GM10266 (cell line): ENCODE data around the gene RAD51B.

Source experiments
- DNase-seq: peaks from one replicate; pipeline ENCODE4 v3.0.0; 2012; ENCODE audit errors: extremely low spot score
- TF ChIP-seq, protein P1 (sequence below): IDR thresholded peaks from 2 replicates; pipeline ENCODE4 v1.5.1; 2012; ENCODE audit warnings: mild to moderate bottlenecking, low read depth; ENCODE audit not compliant: control insufficient read depth, insufficient read depth; ENCODE audit errors: missing control alignments

The RAD51B gene

DNA sequence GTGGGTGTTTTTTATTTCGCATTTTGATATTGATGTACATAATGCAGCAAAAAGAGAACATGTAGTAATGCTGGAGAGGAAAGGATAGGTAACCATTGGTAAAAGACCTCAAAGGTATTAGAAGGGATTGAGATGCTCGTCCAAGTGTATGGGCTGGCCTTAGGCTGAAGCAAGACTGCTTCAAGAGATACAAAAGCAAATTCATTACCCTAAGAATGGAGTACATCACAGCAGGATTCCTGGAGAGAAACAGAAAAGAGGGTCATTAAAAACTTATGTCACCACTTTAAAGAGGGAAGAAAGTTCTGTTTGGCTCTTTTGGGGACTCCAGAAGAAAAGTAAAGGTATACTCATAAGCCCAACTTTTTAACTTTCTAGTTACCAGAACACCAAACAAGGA is 552.8 kb downstream of the RAD51B start:
- TF ChIP-seq, protein P1, sequence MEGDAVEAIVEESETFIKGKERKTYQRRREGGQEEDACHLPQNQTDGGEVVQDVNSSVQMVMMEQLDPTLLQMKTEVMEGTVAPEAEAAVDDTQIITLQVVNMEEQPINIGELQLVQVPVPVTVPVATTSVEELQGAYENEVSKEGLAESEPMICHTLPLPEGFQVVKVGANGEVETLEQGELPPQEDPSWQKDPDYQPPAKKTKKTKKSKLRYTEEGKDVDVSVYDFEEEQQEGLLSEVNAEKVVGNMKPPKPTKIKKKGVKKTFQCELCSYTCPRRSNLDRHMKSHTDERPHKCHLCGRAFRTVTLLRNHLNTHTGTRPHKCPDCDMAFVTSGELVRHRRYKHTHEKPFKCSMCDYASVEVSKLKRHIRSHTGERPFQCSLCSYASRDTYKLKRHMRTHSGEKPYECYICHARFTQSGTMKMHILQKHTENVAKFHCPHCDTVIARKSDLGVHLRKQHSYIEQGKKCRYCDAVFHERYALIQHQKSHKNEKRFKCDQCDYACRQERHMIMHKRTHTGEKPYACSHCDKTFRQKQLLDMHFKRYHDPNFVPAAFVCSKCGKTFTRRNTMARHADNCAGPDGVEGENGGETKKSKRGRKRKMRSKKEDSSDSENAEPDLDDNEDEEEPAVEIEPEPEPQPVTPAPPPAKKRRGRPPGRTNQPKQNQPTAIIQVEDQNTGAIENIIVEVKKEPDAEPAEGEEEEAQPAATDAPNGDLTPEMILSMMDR = no peak
- no peak for DNase-seq

DNA sequence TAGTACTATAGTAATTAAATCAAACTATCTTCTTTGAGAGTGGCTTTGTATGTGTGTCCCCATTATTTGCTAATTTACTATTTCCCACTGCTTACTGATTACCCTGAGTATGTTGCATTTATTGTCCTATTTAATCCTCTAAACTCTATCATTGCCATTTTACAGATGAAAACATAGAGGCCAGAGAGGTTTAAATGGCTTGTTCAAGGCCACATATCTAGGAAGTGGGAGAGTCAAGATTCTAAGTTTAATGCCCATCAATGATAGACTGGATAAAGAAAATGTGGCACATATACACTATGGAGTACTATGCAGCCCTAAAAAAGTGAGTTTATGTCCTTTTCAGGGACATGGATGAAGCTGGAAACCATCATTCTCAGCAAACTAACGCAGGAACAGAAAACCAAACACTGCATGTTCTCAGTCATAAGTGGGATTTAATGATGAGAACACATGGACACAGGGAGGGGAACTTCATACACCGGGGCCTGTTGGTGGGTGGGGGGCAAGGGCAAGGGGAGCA is 553.6 kb downstream of the RAD51B start:
- DNase-seq = no peak
- TF ChIP-seq, protein P1 = no peak

DNA sequence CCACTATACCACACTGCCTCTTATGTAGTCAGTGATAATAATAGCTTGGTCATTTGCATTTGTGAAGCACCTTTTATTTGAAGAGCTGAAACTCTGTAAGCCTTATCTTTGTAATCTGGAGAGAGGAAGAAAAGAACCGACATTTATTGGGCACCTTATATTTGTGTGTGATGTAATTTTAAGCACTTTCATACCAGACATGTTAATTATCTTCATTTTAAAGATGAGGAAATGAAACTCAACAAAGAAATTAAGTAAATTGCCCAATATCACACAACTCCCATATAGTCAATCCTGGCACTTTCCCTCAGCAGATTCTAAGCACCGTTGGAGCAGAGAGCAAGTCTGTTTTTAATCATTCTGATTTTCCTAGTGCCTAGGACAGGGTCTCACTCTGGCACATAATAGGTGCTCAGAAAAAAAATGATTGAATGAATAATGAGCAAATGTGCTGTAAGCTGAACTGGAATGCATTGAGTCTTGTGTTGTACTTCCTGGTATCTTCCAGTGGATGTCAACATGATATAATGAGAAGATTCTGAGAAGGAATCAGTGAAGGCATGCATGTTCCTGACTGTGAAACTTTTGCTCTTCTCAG is 554.4 kb downstream of the RAD51B start:
- DNase-seq = peak; percentile 44
- TF ChIP-seq, protein P1 = no peak

DNA sequence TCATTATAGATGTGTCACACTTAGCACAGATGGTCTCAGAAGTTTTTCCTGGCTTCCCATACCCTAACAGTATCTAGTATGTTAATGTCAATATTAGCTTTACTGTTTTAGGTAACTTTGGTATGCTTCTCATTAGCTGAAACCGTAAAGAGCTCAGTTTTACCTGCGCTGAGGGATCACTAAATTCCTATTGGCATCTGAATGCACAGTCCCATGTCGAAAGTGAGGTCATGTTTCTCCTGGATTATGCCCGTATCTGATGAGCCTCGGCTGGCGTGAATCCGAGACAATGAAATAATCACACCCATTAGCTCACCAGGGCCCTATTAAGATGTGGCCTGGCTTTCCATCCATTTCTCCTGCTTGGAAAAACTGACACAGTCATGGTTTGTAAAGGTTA is 555.1 kb downstream of the RAD51B start:
- no peak for DNase-seq
- TF ChIP-seq, protein P1 = no peak

DNA sequence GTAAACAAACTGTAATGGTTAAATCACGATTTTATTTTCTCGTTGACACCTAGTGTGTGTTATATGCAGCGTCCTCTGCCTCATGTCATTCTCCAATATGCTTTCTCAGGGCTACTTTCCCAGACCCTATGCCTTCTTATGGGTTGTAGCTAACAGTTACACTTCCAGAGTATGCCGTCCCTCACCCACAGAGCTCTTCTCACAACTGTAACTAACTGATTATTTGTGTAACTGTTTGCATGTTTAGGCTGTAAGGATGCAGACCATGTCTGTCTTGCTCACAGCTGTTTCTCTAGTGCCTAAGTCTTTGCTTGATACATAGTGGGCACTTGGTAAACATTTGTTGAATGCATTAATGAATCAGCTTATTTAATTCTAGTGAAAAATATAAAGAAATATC is 555.8 kb downstream of the RAD51B start:
- TF ChIP-seq, protein P1 = no peak
- DNase-seq = no peak

DNA sequence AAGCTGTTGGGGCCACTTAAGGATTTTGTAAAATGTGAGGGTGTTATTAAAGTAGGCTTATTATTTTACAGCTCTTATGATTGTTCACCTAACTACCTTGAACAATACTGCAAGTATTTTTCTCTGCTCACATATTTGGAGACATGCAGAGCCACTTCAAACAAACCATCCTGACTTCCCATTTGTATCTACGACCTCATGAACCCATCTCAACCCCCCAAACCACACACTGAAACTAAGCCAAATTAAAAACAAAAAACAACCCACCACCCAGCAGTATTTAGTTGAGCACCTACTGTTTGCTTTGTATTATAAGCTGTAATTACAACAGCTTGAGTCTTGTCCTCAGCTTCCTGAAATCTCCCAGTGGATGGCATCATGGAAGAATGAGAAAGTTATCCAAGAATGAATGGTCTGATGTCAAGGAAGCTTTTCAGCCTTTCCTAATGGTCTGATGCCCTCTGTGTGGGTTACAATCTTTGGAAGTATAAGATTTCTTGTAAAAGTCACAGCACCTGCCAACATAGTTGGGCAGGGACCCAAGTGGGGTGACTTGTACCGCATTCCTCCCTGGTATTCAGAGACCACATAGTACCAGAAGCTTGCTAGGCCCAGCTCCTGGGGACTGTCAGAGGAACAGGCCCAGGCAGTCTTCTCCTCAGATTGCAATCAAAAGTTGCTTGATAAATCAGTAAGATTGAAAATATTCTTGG is 556.6 kb downstream of the RAD51B start:
- DNase-seq = no peak

More for the DNA sequence above, 556.6 kb downstream of the RAD51B start:
- TF ChIP-seq, protein P1 = no peak
